ENCODE measurements around the gene LIPM.

Gene LIPM

GRCh38 chr10:88762906-88763305 is 39.6 kb upstream of the LIPM start (continued):
- TF ChIP-seq ZNF76 (tag by site-specific recombination; IDR thresholded peaks at IDR 0.05; ENCODE audit: borderline replicate concordance, low read depth) (no peak), ZNF449 (tag by site-specific recombination; IDR thresholded peaks at IDR 0.05) (no peak)

GRCh38 chr10:88763441-88763840 is 39.1 kb upstream of the LIPM start:
- Histone ChIP-seq H3K4me3 (ENCODE audit: low read depth, low read length) (no peak overlapping the region), H3K36me3 (ENCODE audit: control insufficient read depth in 2 of 2, insufficient read depth in 1 of 2, low read length in 2 of 2) (no peaks in the 10 kb centered on the region), H3K27ac (ENCODE audit: extremely low read depth, low read depth, low read length) (no peak overlapping the region), H3K4me1 (ENCODE audit: control insufficient read depth, insufficient read depth, low read length) (peaks cover 3% of the 10 kb centered on the region), H3K9me3 (ENCODE audit: control insufficient read depth, insufficient read depth, low read depth, low read length) (no peaks in the 10 kb centered on the region)
- POLR2A ChIA-PET: no interaction called here
- CTCF ChIA-PET: interaction anchor here (1.5 kb wide), 1 partner anchor 76 kb away, joined by 10 read pairs; no protein-coding TSS in a partner anchor
- TF ChIP-seq ZNF488 (tag by site-specific recombination; IDR thresholded peaks at IDR 0.05) (no peak), PATZ1 (tag by site-specific recombination; IDR thresholded peaks at IDR 0.05) (no peak), ZNF335 (tag by site-specific recombination; conservative IDR thresholded peaks at IDR 0.05) (no peak), ZBTB20 (tag by site-specific recombination; IDR thresholded peaks at IDR 0.05) (no peak), ZNF791 (tag by site-specific recombination; IDR thresholded peaks at IDR 0.05) (no peak), ZNF571 (tag by site-specific recombination; IDR thresholded peaks at IDR 0.05) (no peak), ZBTB8A (tag by site-specific recombination; IDR thresholded peaks at IDR 0.05) (no peak), ZNF518A (tag by site-specific recombination; conservative IDR thresholded peaks at IDR 0.05; ENCODE audit: low read depth) (no peak), KLF1 (tag by site-specific recombination; IDR thresholded peaks at IDR 0.05) (no peak), GLI2 (tag by site-specific recombination; IDR thresholded peaks at IDR 0.05; ENCODE audit: borderline replicate concordance, low read depth) (no peak), ZSCAN18 (tag by site-specific recombination; IDR thresholded peaks at IDR 0.05) (no peak), ZBTB7A (tag by site-specific recombination; IDR thresholded peaks at IDR 0.05; ENCODE audit: low read depth) (no peak), ZNF155 (tag by site-specific recombination; IDR thresholded peaks at IDR 0.05) (no peak), ZNF560 (tag by site-specific recombination; IDR thresholded peaks at IDR 0.05; ENCODE audit: borderline replicate concordance) (no peak), ZBTB10 (tag by site-specific recombination; IDR thresholded peaks at IDR 0.05) (no peak), ZNF302 (tag by site-specific recombination; IDR thresholded peaks at IDR 0.05; ENCODE audit: low read depth) (no peak), ZNF391 (tag by site-specific recombination; IDR thresholded peaks at IDR 0.05; ENCODE audit: borderline replicate concordance, low read depth) (no peak)

Measured in HEK293 (cell line).